GM23338 (cell line): ENCODE data around the gene RASSF1. TPM values are rescaled to one million over a fixed set of nuclear protein-coding genes. Genes with fewer than 3 reads are reported as not detected.

Experiments
- ATAC-seq: fragments of 200-7000 bp; cut with Tn5 transposase; 3 replicates; pipeline ENCODE4 v1.9.1; 2020
- DNase-seq: peaks from one replicate; pipeline ENCODE4 v3.0.0-alpha.2; 2015; ENCODE audit warnings: low spot score
- H2AFZ ChIP-seq: fragments of 200-600 bp; sonication (generic); 2 replicates; pipeline ENCODE4 v1.8.0; 2016; ENCODE audit warnings: antibody characterized with exemption, mild to moderate bottlenecking, moderate library complexity
- H3F3A ChIP-seq: fragments of 200-600 bp; sonication (generic); replicated peaks from 2 replicates; pipeline ENCODE4 v1.8.0; 2017; ENCODE audit warnings: antibody characterized with exemption, mixed run types, low read depth
- H3K27ac ChIP-seq: fragments of 200-600 bp; sonication (generic); 2 replicates; pipeline ENCODE4 v1.6.1; 2016; ENCODE audit warnings: low read depth
- H3K27me3 ChIP-seq: fragments of 200-600 bp; sonication (generic); 2 replicates; pipeline ENCODE4 v1.8.0; 2016; ENCODE audit warnings: mild to moderate bottlenecking, mixed run types, moderate library complexity; ENCODE audit not compliant: insufficient read depth
- H3K36me3 ChIP-seq: fragments of 200-600 bp; sonication (generic); 2 replicates; pipeline ENCODE4 v1.8.0; 2016; ENCODE audit warnings: mild to moderate bottlenecking; ENCODE audit not compliant: insufficient read depth
- H3K4me1 ChIP-seq: fragments of 200-600 bp; sonication (generic); 2 replicates; pipeline ENCODE4 v1.8.0; 2016; ENCODE audit warnings: mild to moderate bottlenecking, moderate library complexity; ENCODE audit not compliant: insufficient read depth
- H3K4me2 ChIP-seq: fragments of 200-600 bp; sonication (generic); 2 replicates; pipeline ENCODE4 v1.7.1; 2017; ENCODE audit warnings: mixed run types
- H3K4me3 ChIP-seq: fragments of 200-600 bp; sonication (generic); 2 replicates; pipeline ENCODE4 v1.6.1; 2016; ENCODE audit warnings: mixed run types
- H3K79me2 ChIP-seq: fragments of 200-600 bp; sonication (generic); replicated peaks from 2 replicates; pipeline ENCODE4 v1.8.0; 2017; ENCODE audit warnings: mild to moderate bottlenecking; ENCODE audit not compliant: insufficient read depth
- H3K9me2 ChIP-seq: fragments of 200-600 bp; sonication (generic); 2 replicates; pipeline ENCODE4 v1.8.0; 2017; ENCODE audit not compliant: insufficient read depth
- H4K20me1 ChIP-seq: fragments of 200-600 bp; sonication (generic); replicated peaks from 2 replicates; pipeline ENCODE4 v1.8.0; 2017; ENCODE audit warnings: mild to moderate bottlenecking; ENCODE audit not compliant: insufficient read depth
- H3K27ac Mint-ChIP-seq: 2 replicates; pipeline ENCODE4 v1.8.0; 2020; ENCODE audit warnings: inconsistent platforms, mild to moderate bottlenecking, moderate library complexity, mixed read lengths
- H3K27me3 Mint-ChIP-seq: 3 replicates; pipeline ENCODE4 v1.8.0; 2022; ENCODE audit warnings: low read depth, mild to moderate bottlenecking, moderate library complexity, mixed read lengths, inconsistent platforms; ENCODE audit not compliant: insufficient read depth, poor library complexity
- H3K36me3 Mint-ChIP-seq: 3 replicates; pipeline ENCODE4 v1.8.0; 2021; ENCODE audit warnings: low read depth, mild to moderate bottlenecking, inconsistent platforms, moderate library complexity, mixed read lengths
- H3K4me1 Mint-ChIP-seq: 3 replicates; pipeline ENCODE4 v1.8.0; 2020; ENCODE audit warnings: mild to moderate bottlenecking, inconsistent platforms, mixed read lengths
- H3K4me3 Mint-ChIP-seq: 3 replicates; pipeline ENCODE4 v1.8.0; 2021; ENCODE audit warnings: moderate library complexity, mild to moderate bottlenecking, inconsistent platforms, mixed read lengths
- H3K9me3 Mint-ChIP-seq: 3 replicates; pipeline ENCODE4 v1.8.0; 2020; ENCODE audit warnings: moderate library complexity, mild to moderate bottlenecking, inconsistent platforms, mixed read lengths
- EZH2 ChIP-seq: fragments of 200-600 bp; sonication (generic); IDR thresholded peaks from one replicate; pipeline ENCODE4 v1.8.0; 2017; ENCODE audit warnings: antibody characterized with exemption, mild to moderate bottlenecking, low read depth; ENCODE audit not compliant: unreplicated experiment
- EZH2phosphoT487 ChIP-seq: fragments of 200-600 bp; sonication (generic); IDR thresholded peaks from one replicate; pipeline ENCODE4 v1.8.1; 2018; ENCODE audit warnings: antibody characterized with exemption; ENCODE audit not compliant: unreplicated experiment
- JUNB ChIP-seq: IDR thresholded peaks from one replicate; pipeline ENCODE4 v1.6.1; 2016; ENCODE audit warnings: antibody characterized with exemption; ENCODE audit not compliant: unreplicated experiment
- POLR2AphosphoS5 ChIP-seq: IDR thresholded peaks from 2 replicates; pipeline ENCODE4 v1.6.1; 2016; ENCODE audit warnings: antibody characterized with exemption, low read depth
- ZNF114 ChIP-seq: fragments of 250-450 bp; sonication (Bioruptor Pico); IDR thresholded peaks from 2 replicates; pipeline ENCODE4 v1.5.0; 2020; ENCODE audit warnings: mild to moderate bottlenecking, moderate library complexity
- polyA plus RNA-seq: library from polyadenylated mRNA; unstranded; fragments of >200 nt; fragmentation: Nextera tagmentation; extraction: Ambion mirVana; gene quantifications from 2 replicates; pipeline ENCODE4 v1.2.1, GENCODE V29; 2016
- total RNA-seq: library from RNA; depleted of rRNA; stranded (reverse); fragments of >200 nt; shearing (Covaris generic); gene quantifications from 2 replicates; pipeline ENCODE4 v1.2.3, GENCODE V29; 2014
- TF ChIP-seq, protein P1 (sequence below): IDR thresholded peaks from 2 replicates; pipeline ENCODE4 v1.6.1; 2016; ENCODE audit warnings: antibody characterized with exemption
- TF ChIP-seq, protein P2 (sequence below), 2 experiments: fragments of 200-600 bp in 1 of 2; sonication (generic) in 1 of 2; conservative IDR thresholded peaks; 2 replicates each; pipeline versions ENCODE4 v1.5.1 to v1.6.1; 2016 to 2017; ENCODE audit warnings: antibody characterized with exemption in 2 of 2, low read depth in 2 of 2, mild to moderate bottlenecking in 2 of 2, moderate library complexity in 1 of 2

The RASSF1 gene
- total and polyA plus RNA-seq, 2 experiments from 2014 or later = 9.6 to 15.7 TPM

DNA sequence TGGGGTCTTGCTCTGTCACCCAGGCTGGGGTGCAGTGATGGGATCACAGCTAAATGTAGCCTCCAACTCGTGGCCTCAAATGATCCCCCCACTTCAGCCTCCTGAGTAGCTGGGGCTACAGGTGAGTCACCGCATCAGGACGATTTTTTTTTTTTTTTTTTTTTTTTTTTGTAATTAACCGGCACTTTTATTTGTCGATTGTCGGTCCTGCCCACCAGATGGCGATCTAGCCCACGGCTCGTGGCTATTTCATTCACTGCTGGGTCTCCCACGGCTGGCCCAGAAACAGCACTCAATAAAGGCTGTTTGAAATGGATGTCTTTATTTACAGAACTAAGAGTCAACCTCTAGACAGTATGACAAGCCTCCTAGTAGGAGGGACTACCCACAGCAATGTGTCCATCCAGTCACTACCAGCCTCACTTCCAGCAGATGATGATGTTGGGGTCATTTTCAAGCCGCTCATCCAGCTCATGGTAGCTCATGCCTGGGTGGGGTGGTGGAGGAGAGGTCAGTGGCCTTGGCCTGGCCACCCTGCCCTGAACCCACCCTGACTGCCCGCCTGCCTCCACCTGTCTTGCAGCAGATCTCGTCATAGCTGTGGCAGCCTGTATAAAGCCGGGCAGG, 6.7 kb upstream of the RASSF1 start:
- Histone ChIP-seq H3K27me3 (peaks cover 36% of the 10 kb centered on the region), H2AFZ (no peak overlapping the region), H3K4me3 (no peak overlapping the region), H3K4me2 (no peak overlapping the region), H3K9me2 (no peaks in the 10 kb centered on the region), H3F3A (0 out of 2 replicates have a peak, but pooled peaks cover 8% of the 10 kb centered on the region), H3K36me3 (no peaks in the 10 kb centered on the region), H3K4me1 (peaks cover 3% of the 10 kb centered on the region; the same call in 1 of the 2 replicates), H3K27ac (no peak overlapping the region), H3K79me2 (no peaks in the 10 kb centered on the region), H4K20me1 (no peaks in the 10 kb centered on the region)
- peaks cover 16% of the 10 kb centered on the region for H3K4me1 Mint-ChIP-seq
- peaks cover 7% of the 10 kb centered on the region; the same call in 1 of the 3 replicates for H3K36me3 Mint-ChIP-seq
- TF ChIP-seq, protein P1, sequence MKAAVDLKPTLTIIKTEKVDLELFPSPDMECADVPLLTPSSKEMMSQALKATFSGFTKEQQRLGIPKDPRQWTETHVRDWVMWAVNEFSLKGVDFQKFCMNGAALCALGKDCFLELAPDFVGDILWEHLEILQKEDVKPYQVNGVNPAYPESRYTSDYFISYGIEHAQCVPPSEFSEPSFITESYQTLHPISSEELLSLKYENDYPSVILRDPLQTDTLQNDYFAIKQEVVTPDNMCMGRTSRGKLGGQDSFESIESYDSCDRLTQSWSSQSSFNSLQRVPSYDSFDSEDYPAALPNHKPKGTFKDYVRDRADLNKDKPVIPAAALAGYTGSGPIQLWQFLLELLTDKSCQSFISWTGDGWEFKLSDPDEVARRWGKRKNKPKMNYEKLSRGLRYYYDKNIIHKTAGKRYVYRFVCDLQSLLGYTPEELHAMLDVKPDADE = no peak
- TF ChIP-seq, protein P2, sequence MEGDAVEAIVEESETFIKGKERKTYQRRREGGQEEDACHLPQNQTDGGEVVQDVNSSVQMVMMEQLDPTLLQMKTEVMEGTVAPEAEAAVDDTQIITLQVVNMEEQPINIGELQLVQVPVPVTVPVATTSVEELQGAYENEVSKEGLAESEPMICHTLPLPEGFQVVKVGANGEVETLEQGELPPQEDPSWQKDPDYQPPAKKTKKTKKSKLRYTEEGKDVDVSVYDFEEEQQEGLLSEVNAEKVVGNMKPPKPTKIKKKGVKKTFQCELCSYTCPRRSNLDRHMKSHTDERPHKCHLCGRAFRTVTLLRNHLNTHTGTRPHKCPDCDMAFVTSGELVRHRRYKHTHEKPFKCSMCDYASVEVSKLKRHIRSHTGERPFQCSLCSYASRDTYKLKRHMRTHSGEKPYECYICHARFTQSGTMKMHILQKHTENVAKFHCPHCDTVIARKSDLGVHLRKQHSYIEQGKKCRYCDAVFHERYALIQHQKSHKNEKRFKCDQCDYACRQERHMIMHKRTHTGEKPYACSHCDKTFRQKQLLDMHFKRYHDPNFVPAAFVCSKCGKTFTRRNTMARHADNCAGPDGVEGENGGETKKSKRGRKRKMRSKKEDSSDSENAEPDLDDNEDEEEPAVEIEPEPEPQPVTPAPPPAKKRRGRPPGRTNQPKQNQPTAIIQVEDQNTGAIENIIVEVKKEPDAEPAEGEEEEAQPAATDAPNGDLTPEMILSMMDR (conservative IDR thresholded peaks at IDR 0.05; ENCODE audit: low read depth in 2 of 2) = peak; percentile 68 to 76
- no peaks in the 10 kb centered on the region for H3K9me3 Mint-ChIP-seq
- H3K4me3 Mint-ChIP-seq = no peak overlapping the region
- ATAC-seq = no peak
- peak; percentile 83 for DNase-seq
- H3K27ac Mint-ChIP-seq = no peak overlapping the region
- peaks cover 40% of the 10 kb centered on the region for H3K27me3 Mint-ChIP-seq

DNA sequence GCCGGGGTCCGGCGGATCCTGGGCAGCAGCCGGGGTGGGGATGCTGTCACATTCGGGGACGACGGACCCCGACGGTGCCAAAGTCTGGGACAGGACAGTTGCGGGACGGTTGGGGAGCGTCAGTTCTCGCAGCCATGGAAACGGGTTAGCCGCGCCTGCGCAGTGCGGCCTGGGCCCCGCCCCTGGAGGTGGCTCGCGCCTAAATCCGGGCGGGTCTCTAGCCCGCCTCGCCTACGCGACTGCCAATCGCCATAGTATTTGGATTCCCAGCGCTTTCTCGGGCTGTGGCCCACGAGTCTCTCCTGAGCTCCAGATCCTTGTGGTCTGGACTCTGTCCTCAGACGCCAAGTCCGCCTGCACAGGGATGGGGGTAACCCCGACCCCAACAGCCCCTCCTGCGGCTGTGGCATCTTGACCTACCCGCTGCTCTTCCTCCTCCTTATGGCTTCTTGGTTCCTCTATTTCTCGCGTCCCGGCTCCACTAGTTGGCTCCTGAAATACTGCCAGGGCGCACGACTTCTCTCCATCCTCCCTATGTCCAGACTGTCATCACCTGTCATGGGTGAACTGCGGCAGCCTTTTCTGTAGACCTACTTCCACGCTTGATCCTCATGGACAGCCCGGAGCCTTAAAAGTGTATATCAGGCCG, 5.1 kb upstream of the RASSF1 start, which contains the start of gene ZMYND10:
Gene ZMYND10 (minus strand): TSS at position 147 of the 649 bp plus-strand sequence. CDS start 153 bp downstream, outside the sequence.
- DNase-seq (peak; percentile 91), ATAC-seq (peak; percentile 57)
- peaks cover 52% of the 10 kb centered on the region for H3K27me3 Mint-ChIP-seq
- Histone ChIP-seq H3K27ac (no peak within 1 kb of the TSS), H4K20me1 (no peaks in the 10 kb centered on the region), H3K4me3 (peak within 1 kb of the TSS; percentile 71), H3K27me3 (peaks cover 51% of the 10 kb centered on the region), H3K36me3 (no peaks in the 10 kb centered on the region), H3K4me2 (peak within 1 kb of the TSS; percentile 90), H3K4me1 (peaks cover 3% of the 10 kb centered on the region; the same call in 1 of the 2 replicates), H3K9me2 (no peaks in the 10 kb centered on the region), H3F3A (0 out of 2 replicates have a peak, but pooled peaks cover 15% of the 10 kb centered on the region), H3K79me2 (no peaks in the 10 kb centered on the region), H2AFZ (peak within 1 kb of the TSS; percentile 98)
- no peak for TF ChIP-seq JUNB
- TF ChIP-seq POLR2AphosphoS5 = 0 out of 2 replicates have a peak, but pooled peaks have one; percentile 30
- no peaks in the 10 kb centered on the region for H3K9me3 Mint-ChIP-seq
- H3K4me1 Mint-ChIP-seq = peaks cover 9% of the 10 kb centered on the region
- no peak within 1 kb of the TSS for H3K27ac Mint-ChIP-seq
- peaks cover 7% of the 10 kb centered on the region; the same call in 1 of the 3 replicates for H3K36me3 Mint-ChIP-seq
- peak within 1 kb of the TSS; percentile 72 for H3K4me3 Mint-ChIP-seq

DNA sequence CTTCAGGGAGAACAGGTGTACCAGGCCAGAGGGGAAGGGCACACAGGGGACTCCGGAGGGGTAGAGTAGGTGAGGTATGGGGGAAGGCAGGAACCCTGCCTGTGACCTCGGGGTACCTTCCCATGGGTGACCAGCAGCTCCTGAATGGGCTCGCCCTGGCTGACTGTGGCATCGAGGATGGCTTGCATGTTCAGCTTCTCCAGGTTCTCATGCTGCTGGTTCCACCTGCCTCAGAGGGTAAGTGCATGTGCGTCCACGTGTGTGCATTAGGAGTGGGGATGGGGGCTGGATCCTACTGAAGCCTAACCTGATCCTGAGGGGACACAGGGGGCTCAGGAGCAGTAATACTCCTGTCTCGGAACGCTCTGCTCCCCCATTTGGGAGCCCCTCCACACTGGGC, 4.4 kb upstream of the RASSF1 start:
- H3K27ac Mint-ChIP-seq = no peak overlapping the region
- H3K4me3 Mint-ChIP-seq = no peak overlapping the region
- Histone ChIP-seq H2AFZ (peak overlapping the region; percentile 98), H3K9me2 (no peaks in the 10 kb centered on the region), H3K27ac (no peak overlapping the region), H3K27me3 (peaks cover 58% of the 10 kb centered on the region), H3K36me3 (no peaks in the 10 kb centered on the region), H4K20me1 (no peaks in the 10 kb centered on the region), H3K4me3 (peak overlapping the region; percentile 71), H3K4me2 (peak overlapping the region; percentile 90), H3F3A (0 out of 2 replicates have a peak, but pooled peaks cover 15% of the 10 kb centered on the region), H3K79me2 (no peaks in the 10 kb centered on the region), H3K4me1 (peaks cover 5% of the 10 kb centered on the region; the same call in 1 of the 2 replicates)
- ATAC-seq (no peak), DNase-seq (no peak)
- H3K9me3 Mint-ChIP-seq = no peaks in the 10 kb centered on the region
- peaks cover 52% of the 10 kb centered on the region for H3K27me3 Mint-ChIP-seq
- peaks cover 7% of the 10 kb centered on the region; the same call in 1 of the 3 replicates for H3K36me3 Mint-ChIP-seq
- H3K4me1 Mint-ChIP-seq = peaks cover 8% of the 10 kb centered on the region
- TF ChIP-seq EZH2phosphoT487 (no peak), EZH2 (no peak), JUNB (no peak), ZNF114 (CRISPR knock-in tag) (no peak)
- TF ChIP-seq, protein P1 = no peak
- TF ChIP-seq, protein P2 (conservative IDR thresholded peaks at IDR 0.05; ENCODE audit: low read depth in 2 of 2) = no peak
